ENCODE results near the gene PSMD11.

The PSMD11 gene

GRCh38 chr17:32470405-32471167, 26.3 kb downstream of the PSMD11 start:
- DNase-seq: no peak

GRCh38 chr17:32471652-32472051, 27.3 kb downstream of the PSMD11 start:
- DNase-seq: no peak

GRCh38 chr17:32475258-32475657, 30.9 kb downstream of the PSMD11 start:
- DNase-seq: no peak

GRCh38 chr17:32477220-32477619, 32.9 kb downstream of the PSMD11 start:
- DNase-seq: no peak

- no peak for DNase-seq
Measured at GRCh38 chr17:32479074-32479617, 34.8 kb downstream of the PSMD11 start.

GRCh38 chr17:32481193-32481592, 36.9 kb downstream of the PSMD11 start:
- no peak for DNase-seq

- no peak for DNase-seq
Measured at GRCh38 chr17:32482568-32483320, 38.4 kb downstream of the PSMD11 start.

- DNase-seq: no peak
Measured at GRCh38 chr17:32483451-32484019, 39.2 kb downstream of the PSMD11 start.

- DNase-seq: no peak
Measured at GRCh38 chr17:32484041-32484461, 39.7 kb downstream of the PSMD11 start.

GRCh38 chr17:32484628-32485027, 40.3 kb downstream of the PSMD11 start:
- DNase-seq: no peak

GRCh38 chr17:32485261-32486110, 41.2 kb downstream of the PSMD11 start:
- DNase-seq: no peak

GRCh38 chr17:32486111-32486700, 41.9 kb downstream of the PSMD11 start:
- DNase-seq: no peak

- no peak for DNase-seq
Measured at GRCh38 chr17:32486701-32487472, 42.6 kb downstream of the PSMD11 start, which contains the start of gene CDK5R1. Gene CDK5R1, plus strand, starts transcription at chr17:32486993. Its CDS starts 628 bp downstream, at chr17:32487621.

- no peak for DNase-seq
Measured at GRCh38 chr17:32487473-32488176, 43.3 kb downstream of the PSMD11 start.

GRCh38 chr17:32488177-32488542, 43.9 kb downstream of the PSMD11 start:
- no peak for DNase-seq

- no peak for DNase-seq
Measured at GRCh38 chr17:32488604-32489180, 44.4 kb downstream of the PSMD11 start.

- DNase-seq: no peak
Measured at GRCh38 chr17:32489320-32490100, 45.2 kb downstream of the PSMD11 start.

GRCh38 chr17:32490101-32490482, 45.8 kb downstream of the PSMD11 start:
- DNase-seq: no peak
